Measurements from ENCODE around the gene WBP11. TPM values are rescaled to one million over a fixed set of nuclear protein-coding genes. Genes with fewer than 3 reads are reported as not detected.
A peak's percentile ranks its signal among the peaks of the same experiment; 100 is the strongest.

Gene WBP11
- total and polyA plus RNA-seq, 2 donors, result 9.2 to 24.5 TPM

DNA sequence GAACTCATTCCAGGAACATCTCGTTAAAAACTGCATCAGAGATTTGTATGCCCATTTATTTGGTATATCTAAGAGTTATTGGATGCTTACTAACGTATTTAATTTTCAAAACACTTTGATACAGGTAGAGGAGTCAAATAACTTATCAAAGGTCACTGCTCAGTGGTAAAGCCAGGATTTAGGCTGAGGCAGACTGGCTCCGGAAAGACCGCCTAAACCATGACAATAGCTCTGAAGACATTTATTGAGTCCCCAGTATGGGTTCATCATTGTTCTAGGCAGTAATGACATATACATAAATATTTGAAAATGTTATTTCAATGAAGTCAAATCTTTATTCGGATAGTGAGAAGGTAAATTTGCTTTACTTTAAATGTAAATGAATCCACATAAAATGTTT is 30.3 kb downstream of the WBP11 start:
- Histone ChIP-seq H3K27ac (ENCODE audit: low read depth in 1 of 2, low read length in 1 of 2) (no peak overlapping the region), H3K4me1 (ENCODE audit: control insufficient read depth in 2 of 2, insufficient read depth in 2 of 2, low read length in 2 of 2) (peaks cover 14 to 22% of the 10 kb centered on the region in 2 donors), H3K36me3 (ENCODE audit: control insufficient read depth in 2 of 2, insufficient read depth in 2 of 2, low read length in 1 of 2) (no peaks in the 10 kb centered on the region), H3K4me3 (ENCODE audit: low read length in 2 of 2) (no peak overlapping the region), H3K9me3 (ENCODE audit: control insufficient read depth in 2 of 2, insufficient read depth in 1 of 2, low read length in 1 of 2) (peaks cover 0 to 5% of the 10 kb centered on the region in 2 donors), H3K27me3 (ENCODE audit: control insufficient read depth in 2 of 2, insufficient read depth in 1 of 2, low read length in 1 of 2) (peaks cover 0 to 4% of the 10 kb centered on the region in 2 donors)
- 97% methylated on average over 5 of the region's 5 CpGs for WGBS
- DNase-seq (ENCODE audit: low read depth in 6 of 9, low spot score in 9 of 9), result no peak

DNA sequence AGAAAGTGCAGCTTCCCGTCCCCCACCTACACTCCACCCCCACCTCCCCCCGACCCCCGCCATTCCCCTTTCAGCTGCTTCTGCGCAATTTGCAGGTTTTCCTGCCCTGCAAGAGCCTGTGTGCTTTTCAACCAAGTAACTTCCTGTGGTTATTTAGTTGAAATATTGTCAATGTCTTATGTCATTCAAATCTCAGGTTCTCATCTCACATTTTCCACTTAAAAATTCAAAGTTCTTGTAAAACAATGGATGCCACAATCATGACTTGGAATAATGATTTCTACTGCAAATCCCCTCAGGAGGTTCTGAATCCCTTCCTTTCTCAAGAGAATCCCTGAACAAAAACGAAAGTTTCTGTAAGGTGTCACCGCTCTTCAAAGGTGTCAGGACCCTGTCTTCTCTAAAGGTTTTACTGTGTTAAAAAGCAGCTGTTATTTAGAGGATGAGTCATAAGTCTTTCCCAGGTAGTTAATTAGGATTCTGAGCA is 31.6 kb downstream of the WBP11 start:
- H3K4me3 ChIP-seq (ENCODE audit: low read length in 2 of 2), result peak overlapping the region; percentile 71 to 94
- peak overlapping the region; percentile 97 to 99 for H3K27ac ChIP-seq (ENCODE audit: low read depth in 1 of 2, low read length in 1 of 2)
- H3K4me1 ChIP-seq (ENCODE audit: control insufficient read depth in 2 of 2, insufficient read depth in 2 of 2, low read length in 2 of 2), result peaks cover 14 to 22% of the 10 kb centered on the region in 2 donors
- WGBS, result 5% methylated on average over 6 of the region's 6 CpGs
- peaks cover 0 to 4% of the 10 kb centered on the region in 2 donors for H3K27me3 ChIP-seq (ENCODE audit: control insufficient read depth in 2 of 2, insufficient read depth in 1 of 2, low read length in 1 of 2)
- peaks cover 0 to 5% of the 10 kb centered on the region in 2 donors for H3K9me3 ChIP-seq (ENCODE audit: control insufficient read depth in 2 of 2, insufficient read depth in 1 of 2, low read length in 1 of 2)
- no peaks in the 10 kb centered on the region for H3K36me3 ChIP-seq (ENCODE audit: control insufficient read depth in 2 of 2, insufficient read depth in 2 of 2, low read length in 1 of 2)
- peak in 5 of 9 donors; percentile 51 to 82 (median 54) for DNase-seq (ENCODE audit: low read depth in 6 of 9, low spot score in 9 of 9)

DNA sequence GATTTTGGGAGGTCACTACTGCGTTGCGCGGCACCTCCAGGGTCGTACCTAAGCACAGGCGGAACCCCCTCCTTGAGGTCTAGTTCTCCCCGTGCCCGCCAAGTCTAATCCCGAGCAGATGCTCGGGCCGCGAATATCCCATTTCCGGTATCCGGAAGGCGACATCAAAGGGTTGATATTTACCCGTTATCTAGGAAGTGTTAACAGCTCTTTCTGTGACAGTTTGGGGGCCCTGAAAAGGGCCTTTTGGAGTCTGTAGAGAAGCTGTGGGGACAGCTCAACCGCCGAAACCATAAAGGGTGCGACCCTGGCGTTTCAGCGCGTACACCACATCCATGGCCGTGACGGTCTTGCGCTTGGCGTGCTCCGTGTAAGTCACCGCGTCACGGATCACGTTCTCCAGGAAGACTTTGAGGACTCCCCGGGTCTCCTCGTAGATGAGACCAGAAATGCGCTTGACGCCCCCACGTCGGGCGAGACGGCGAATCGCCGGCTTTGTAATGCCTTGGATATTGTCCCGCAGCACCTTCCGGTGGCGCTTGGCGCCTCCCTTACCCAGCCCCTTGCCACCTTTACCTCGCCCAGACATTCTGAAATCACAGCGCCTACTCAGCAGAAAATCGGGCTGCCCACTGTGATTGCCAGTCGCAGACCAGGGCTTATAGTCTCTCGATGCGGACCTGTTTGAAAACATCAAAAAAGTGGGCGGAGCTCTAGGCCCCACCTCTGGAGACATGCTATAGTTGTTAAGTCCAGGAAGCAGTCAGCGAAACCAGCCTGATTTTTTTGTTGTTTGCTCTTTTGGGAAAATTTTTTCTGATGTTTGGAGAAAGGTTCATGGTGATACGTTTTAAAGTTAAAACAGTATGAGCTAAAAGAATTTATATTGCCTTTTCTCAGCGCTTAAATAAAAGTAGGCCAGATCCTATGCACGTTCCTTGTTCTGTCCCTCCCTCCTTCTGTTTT is 32.5 kb downstream of the WBP11 start:
- Histone ChIP-seq H3K9me3 (ENCODE audit: control insufficient read depth in 2 of 2, insufficient read depth in 1 of 2, low read length in 1 of 2) (peaks cover 0 to 5% of the 10 kb centered on the region in 2 donors), H3K36me3 (ENCODE audit: control insufficient read depth in 2 of 2, insufficient read depth in 2 of 2, low read length in 1 of 2) (peaks cover 0 to 3% of the 10 kb centered on the region in 2 donors), H3K4me1 (ENCODE audit: control insufficient read depth in 2 of 2, insufficient read depth in 2 of 2, low read length in 2 of 2) (peaks cover 9 to 22% of the 10 kb centered on the region in 2 donors), H3K27ac (ENCODE audit: low read depth in 1 of 2, low read length in 1 of 2) (peak overlapping the region; percentile 97 to 99), H3K27me3 (ENCODE audit: control insufficient read depth in 2 of 2, insufficient read depth in 1 of 2, low read length in 1 of 2) (peaks cover 0 to 4% of the 10 kb centered on the region in 2 donors), H3K4me3 (ENCODE audit: low read length in 2 of 2) (peak overlapping the region; percentile 71 to 94)
- peak; percentile 91 to 99 (median 96) for DNase-seq (ENCODE audit: low read depth in 6 of 9, low spot score in 9 of 9)
- WGBS, result under 1% methylated on average over 56 of the region's 56 CpGs

DNA sequence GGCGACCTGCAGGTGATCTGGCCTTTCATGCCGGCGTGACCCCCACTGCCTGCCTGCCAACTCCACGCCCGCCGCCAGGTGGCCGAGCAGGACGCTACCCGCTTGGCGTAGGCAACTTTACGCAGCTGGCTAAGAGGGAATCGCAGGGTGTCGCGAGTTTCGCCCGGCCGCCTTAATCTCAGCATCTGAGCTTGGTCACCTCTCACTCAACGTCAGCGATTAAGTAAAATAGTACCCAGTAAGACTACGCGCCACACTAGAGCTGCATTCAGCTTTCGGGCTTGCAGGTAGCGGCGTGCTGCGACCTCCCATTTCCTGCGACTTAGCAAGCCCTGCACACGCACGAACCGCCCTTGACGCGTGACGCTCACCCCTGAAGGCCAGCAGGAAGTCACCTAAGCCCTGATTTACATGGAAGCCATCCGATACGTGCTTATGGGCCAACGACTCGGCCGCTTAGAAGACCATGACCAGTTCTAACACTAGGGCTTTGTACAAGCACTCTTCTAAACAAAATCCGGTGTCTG is 33.2 kb downstream of the WBP11 start:
- under 1% methylated on average over 38 of the region's 38 CpGs for WGBS
- H3K9me3 ChIP-seq (ENCODE audit: control insufficient read depth in 2 of 2, insufficient read depth in 1 of 2, low read length in 1 of 2), result peaks cover 0 to 5% of the 10 kb centered on the region in 2 donors
- H3K4me3 ChIP-seq (ENCODE audit: low read length in 2 of 2), result peak overlapping the region; percentile 71 to 94
- peak; percentile 55 to 92 (median 84) for DNase-seq (ENCODE audit: low read depth in 6 of 9, low spot score in 9 of 9)
- peak overlapping the region; percentile 97 to 99 for H3K27ac ChIP-seq (ENCODE audit: low read depth in 1 of 2, low read length in 1 of 2)
- peaks cover 0 to 4% of the 10 kb centered on the region in 2 donors for H3K27me3 ChIP-seq (ENCODE audit: control insufficient read depth in 2 of 2, insufficient read depth in 1 of 2, low read length in 1 of 2)
- peaks cover 0 to 3% of the 10 kb centered on the region in 2 donors for H3K36me3 ChIP-seq (ENCODE audit: control insufficient read depth in 2 of 2, insufficient read depth in 2 of 2, low read length in 1 of 2)
- peaks cover 9 to 18% of the 10 kb centered on the region in 2 donors for H3K4me1 ChIP-seq (ENCODE audit: control insufficient read depth in 2 of 2, insufficient read depth in 2 of 2, low read length in 2 of 2)

DNA sequence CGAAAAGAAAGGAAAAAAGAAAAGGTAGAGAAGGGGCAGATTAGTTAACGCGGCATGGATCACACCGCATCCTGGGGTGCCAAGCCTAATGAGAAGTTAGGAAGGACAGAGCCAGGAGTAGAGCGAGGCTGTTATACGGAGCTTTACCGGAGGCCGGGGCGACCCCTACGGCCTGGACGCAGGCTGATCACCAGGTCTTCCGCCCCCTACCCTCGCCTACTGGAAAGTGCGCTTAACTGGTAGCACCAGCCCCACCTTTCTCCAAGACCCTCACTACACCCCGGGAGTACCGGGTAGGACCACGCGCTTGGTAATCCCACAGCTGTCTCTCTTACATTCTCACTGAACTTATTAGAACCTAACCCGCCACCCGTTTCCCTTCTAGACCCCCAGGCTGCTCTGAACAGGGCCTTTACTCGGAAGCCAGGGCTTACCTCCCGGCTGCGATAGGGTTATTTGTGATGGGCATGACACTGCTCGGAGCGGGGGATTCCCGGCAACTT is 33.8 kb downstream of the WBP11 start:
- Histone ChIP-seq H3K27ac (ENCODE audit: low read depth in 1 of 2, low read length in 1 of 2) (peak overlapping the region; percentile 97 to 99), H3K36me3 (ENCODE audit: control insufficient read depth in 2 of 2, insufficient read depth in 2 of 2, low read length in 1 of 2) (peaks cover 0 to 3% of the 10 kb centered on the region in 2 donors), H3K9me3 (ENCODE audit: control insufficient read depth in 2 of 2, insufficient read depth in 1 of 2, low read length in 1 of 2) (peaks cover 0 to 5% of the 10 kb centered on the region in 2 donors), H3K27me3 (ENCODE audit: control insufficient read depth in 2 of 2, insufficient read depth in 1 of 2, low read length in 1 of 2) (peaks cover 0 to 4% of the 10 kb centered on the region in 2 donors), H3K4me3 (ENCODE audit: low read length in 2 of 2) (peak overlapping the region; percentile 71 to 94), H3K4me1 (ENCODE audit: control insufficient read depth in 2 of 2, insufficient read depth in 2 of 2, low read length in 2 of 2) (peaks cover 9 to 15% of the 10 kb centered on the region in 2 donors)
- DNase-seq (ENCODE audit: low read depth in 6 of 9, low spot score in 9 of 9), result peak in 3 of 9 donors; percentile 37 to 38 (median 38)
- 2% methylated on average over 26 of the region's 26 CpGs for WGBS

DNA sequence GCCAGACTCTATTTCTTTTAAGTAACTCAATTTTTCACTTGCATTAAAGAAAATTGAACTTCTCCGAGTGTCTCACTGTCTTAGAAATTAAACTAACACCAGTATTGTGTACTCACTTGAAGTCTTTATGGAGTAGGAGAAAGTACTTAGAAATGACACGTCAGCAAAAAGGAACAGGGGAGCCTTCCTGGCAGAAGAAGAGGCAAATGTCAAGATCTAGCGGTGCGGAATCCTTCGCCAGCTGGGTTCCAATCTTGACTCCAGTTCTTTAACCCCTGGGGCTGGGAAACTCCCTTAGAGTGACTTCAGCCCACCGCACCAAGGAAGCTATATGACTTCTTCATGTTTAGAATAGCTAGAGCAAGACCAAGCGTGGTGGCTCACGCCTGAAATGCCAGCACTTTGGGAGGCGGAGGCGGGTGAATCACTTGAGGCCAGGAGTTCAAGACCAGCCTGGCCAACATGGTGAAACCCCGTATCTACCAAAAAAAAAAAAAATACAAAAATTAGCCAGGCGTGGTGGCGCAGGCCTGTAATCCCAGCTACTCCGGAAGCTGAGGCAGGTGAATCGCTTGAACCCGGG is 34.4 kb downstream of the WBP11 start:
- WGBS, result 70% methylated on average over 16 of the region's 16 CpGs
- Histone ChIP-seq H3K36me3 (ENCODE audit: control insufficient read depth in 2 of 2, insufficient read depth in 2 of 2, low read length in 1 of 2) (peaks cover 0 to 3% of the 10 kb centered on the region in 2 donors), H3K4me3 (ENCODE audit: low read length in 2 of 2) (peak overlapping the region; percentile 71 to 94), H3K27me3 (ENCODE audit: control insufficient read depth in 2 of 2, insufficient read depth in 1 of 2, low read length in 1 of 2) (peaks cover 0 to 4% of the 10 kb centered on the region in 2 donors), H3K4me1 (ENCODE audit: control insufficient read depth in 2 of 2, insufficient read depth in 2 of 2, low read length in 2 of 2) (peaks cover 9 to 15% of the 10 kb centered on the region in 2 donors), H3K27ac (ENCODE audit: low read depth in 1 of 2, low read length in 1 of 2) (peak overlapping the region; percentile 42 to 99), H3K9me3 (ENCODE audit: control insufficient read depth in 2 of 2, insufficient read depth in 1 of 2, low read length in 1 of 2) (peaks cover 0 to 5% of the 10 kb centered on the region in 2 donors)
- DNase-seq (ENCODE audit: low read depth in 6 of 9, low spot score in 9 of 9), result peak in 1 of 9 donors; percentile 40

DNA sequence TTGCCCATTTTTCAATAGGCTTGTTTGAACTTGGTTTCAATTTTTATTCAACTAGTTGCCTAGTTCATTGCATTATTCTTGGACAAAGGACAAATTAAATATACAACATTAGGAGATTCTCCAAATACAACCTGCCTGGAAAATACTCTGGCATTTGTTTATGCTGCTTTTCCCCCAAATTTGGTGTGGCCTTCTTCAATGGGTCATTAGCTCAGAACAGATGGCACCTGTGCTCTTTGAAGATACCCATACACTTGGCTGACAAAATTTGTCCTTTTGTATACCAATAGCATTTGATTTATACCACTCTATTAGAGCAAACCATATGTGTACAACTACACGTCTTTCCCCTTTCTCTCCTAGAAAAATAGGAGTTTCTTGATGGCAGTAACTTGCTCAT is 35.7 kb downstream of the WBP11 start:
- peaks cover 9% of the 10 kb centered on the region in 2 donors for H3K4me1 ChIP-seq (ENCODE audit: control insufficient read depth in 2 of 2, insufficient read depth in 2 of 2, low read length in 2 of 2)
- no peak for DNase-seq (ENCODE audit: low read depth in 6 of 9, low spot score in 9 of 9)
- no peaks in the 10 kb centered on the region for H3K27me3 ChIP-seq (ENCODE audit: control insufficient read depth in 2 of 2, insufficient read depth in 1 of 2, low read length in 1 of 2)
- H3K4me3 ChIP-seq (ENCODE audit: low read length in 2 of 2), result no peak overlapping the region
- H3K27ac ChIP-seq (ENCODE audit: low read depth in 1 of 2, low read length in 1 of 2), result peak overlapping the region in 1 of 2 donors; percentile 18
- H3K9me3 ChIP-seq (ENCODE audit: control insufficient read depth in 2 of 2, insufficient read depth in 1 of 2, low read length in 1 of 2), result no peaks in the 10 kb centered on the region
- H3K36me3 ChIP-seq (ENCODE audit: control insufficient read depth in 2 of 2, insufficient read depth in 2 of 2, low read length in 1 of 2), result peaks cover 0 to 3% of the 10 kb centered on the region in 2 donors
- WGBS, result 89% methylated on average over 1 of the region's 1 CpG

DNA sequence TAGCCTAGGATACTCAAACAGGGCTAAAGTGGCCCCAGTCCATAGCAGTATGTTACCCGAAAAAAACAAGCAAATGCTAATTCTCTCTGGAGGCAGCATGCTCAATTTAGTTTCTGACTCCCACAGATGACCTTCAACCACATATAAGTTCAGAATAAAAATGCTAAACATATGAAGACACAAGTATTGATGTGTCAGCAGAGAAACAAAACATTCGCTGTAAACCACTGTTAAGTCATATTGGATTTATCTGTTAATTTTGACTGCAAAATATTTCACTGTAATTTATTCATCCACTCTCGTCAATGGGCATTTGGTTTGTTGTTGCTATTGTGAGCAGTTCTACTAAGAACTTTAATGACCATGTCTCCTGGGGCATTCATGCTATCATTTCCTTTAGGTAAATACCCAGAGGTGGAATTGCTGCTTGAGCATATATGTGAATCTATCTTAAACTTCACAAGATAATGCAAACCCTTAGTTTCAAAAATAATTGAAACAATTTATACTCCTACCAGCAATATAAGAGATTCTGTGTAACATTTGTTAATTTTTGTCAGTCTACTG is 36.5 kb downstream of the WBP11 start:
- no peaks in the 10 kb centered on the region for H3K9me3 ChIP-seq (ENCODE audit: control insufficient read depth in 2 of 2, insufficient read depth in 1 of 2, low read length in 1 of 2)
- H3K36me3 ChIP-seq (ENCODE audit: control insufficient read depth in 2 of 2, insufficient read depth in 2 of 2, low read length in 1 of 2), result peaks cover 0 to 3% of the 10 kb centered on the region in 2 donors
- peaks cover 7 to 9% of the 10 kb centered on the region in 2 donors for H3K4me1 ChIP-seq (ENCODE audit: control insufficient read depth in 2 of 2, insufficient read depth in 2 of 2, low read length in 2 of 2)
- no peak for DNase-seq (ENCODE audit: low read depth in 6 of 9, low spot score in 9 of 9)
- H3K27me3 ChIP-seq (ENCODE audit: control insufficient read depth in 2 of 2, insufficient read depth in 1 of 2, low read length in 1 of 2), result no peaks in the 10 kb centered on the region
- H3K27ac ChIP-seq (ENCODE audit: low read depth in 1 of 2, low read length in 1 of 2), result no peak overlapping the region
- no peak overlapping the region for H3K4me3 ChIP-seq (ENCODE audit: low read length in 2 of 2)
- WGBS, result 98% methylated on average over 3 of the region's 3 CpGs

Measured in thymus (tissue), 11 donors.